Neural cell (in vitro differentiated cells): Measurements from ENCODE around the gene MVK. TPM values are rescaled to one million over a fixed set of nuclear protein-coding genes. Genes with fewer than 3 reads are reported as not detected.

Experiments
- H2AFZ ChIP-seq: fragments of 200-600, 300-800 bp; sonication (generic), shearing (Covaris generic); 2 replicates; pipeline ENCODE4 v1.6.0; 2014; ENCODE audit warnings: low read depth, mild to moderate bottlenecking, antibody characterized with exemption, low read length, moderate library complexity
- H3F3A ChIP-seq: fragments of 200-600 bp; shearing (Covaris generic); 2 replicates; pipeline ENCODE4 v1.6.1; 2016; ENCODE audit warnings: mild to moderate bottlenecking, moderate library complexity, mixed read lengths, antibody characterized with exemption, low read length; ENCODE audit not compliant: insufficient read depth, poor library complexity, severe bottlenecking
- H3K27ac ChIP-seq: fragments of 200-600, 300-800 bp; sonication (generic), shearing (Covaris generic); 2 replicates; pipeline ENCODE4 v1.5.1; 2014; ENCODE audit warnings: mild to moderate bottlenecking, low read length, moderate library complexity
- H3K27me3 ChIP-seq: fragments of 300-800, 200-600 bp; sonication (generic), shearing (Covaris generic); 2 replicates; pipeline ENCODE4 v1.6.0; 2014; ENCODE audit warnings: mild to moderate bottlenecking, low read depth, low read length, moderate library complexity; ENCODE audit not compliant: insufficient read depth
- H3K36me3 ChIP-seq: fragments of 300-800, 200-600 bp; sonication (generic), shearing (Covaris generic); 2 replicates; pipeline ENCODE4 v1.5.1; 2014; ENCODE audit warnings: mild to moderate bottlenecking, antibody characterized with exemption, low read length, moderate library complexity; ENCODE audit not compliant: insufficient read depth
- H3K4me2 ChIP-seq: fragments of 300-800, 200-600 bp; sonication (generic), shearing (Covaris generic); 2 replicates; pipeline ENCODE4 v1.6.0; 2014; ENCODE audit warnings: mild to moderate bottlenecking, low read length
- H3K4me3 ChIP-seq: fragments of 300-800, 200-600 bp; sonication (generic), shearing (Covaris generic); 2 replicates; pipeline ENCODE4 v1.5.1; 2014; ENCODE audit warnings: mild to moderate bottlenecking, low read length, moderate library complexity
- H3K79me2 ChIP-seq: fragments of 200-600 bp; shearing (Covaris generic); replicated peaks from 2 replicates; pipeline ENCODE4 v1.6.0; 2014; ENCODE audit warnings: mild to moderate bottlenecking, low read length, moderate library complexity; ENCODE audit not compliant: insufficient read depth
- H3K9ac ChIP-seq: fragments of 300-800, 200-600 bp; sonication (generic), shearing (Covaris generic); 2 replicates; pipeline ENCODE4 v1.6.1; 2016; ENCODE audit warnings: mild to moderate bottlenecking, low read length, mixed read lengths
- H3K9me2 ChIP-seq: fragments of 200-600 bp; shearing (Covaris generic); 2 replicates; pipeline ENCODE4 v1.6.1; 2016; ENCODE audit warnings: mild to moderate bottlenecking, low read length, mixed read lengths; ENCODE audit not compliant: insufficient read depth
- H3K9me3 ChIP-seq: fragments of 200-600, 300-800 bp; sonication (generic), shearing (Covaris generic); 2 replicates; pipeline ENCODE4 v1.6.1; 2016; ENCODE audit warnings: mild to moderate bottlenecking, mixed run types, low read length, moderate library complexity, mixed read lengths
- H4K20me1 ChIP-seq: fragments of 200-600 bp; shearing (Covaris generic); 2 replicates; pipeline ENCODE4 v1.6.1; 2016; ENCODE audit warnings: mild to moderate bottlenecking, mixed run types; ENCODE audit not compliant: insufficient read depth
- CTCF ChIP-seq: fragments of 450-650 bp; IDR thresholded peaks from 2 replicates; pipeline ENCODE4 v1.5.1; 2014; ENCODE audit warnings: antibody characterized with exemption, mild to moderate bottlenecking, moderate library complexity; ENCODE audit not compliant: poor library complexity, severe bottlenecking
- EP300 ChIP-seq: fragments of 450-650 bp; conservative IDR thresholded peaks from 2 replicates; pipeline ENCODE4 v1.6.1; 2014; ENCODE audit warnings: antibody characterized with exemption, mild to moderate bottlenecking, moderate library complexity; ENCODE audit not compliant: poor library complexity, severe bottlenecking
- EZH2 ChIP-seq: fragments of 200-600, 300-800 bp; shearing (Covaris generic), sonication (generic); IDR thresholded peaks from 2 replicates; pipeline ENCODE4 v1.6.1; 2014; ENCODE audit warnings: antibody characterized with exemption, low read length, borderline replicate concordance, mild to moderate bottlenecking; ENCODE audit not compliant: insufficient read depth, poor library complexity, severe bottlenecking
- MXI1 ChIP-seq: fragments of 450-650 bp; conservative IDR thresholded peaks from 2 replicates; pipeline ENCODE4 v1.6.1; 2014; ENCODE audit warnings: antibody characterized with exemption, mild to moderate bottlenecking; ENCODE audit not compliant: poor library complexity, severe bottlenecking
- POLR2AphosphoS5 ChIP-seq: IDR thresholded peaks from 2 replicates; pipeline ENCODE4 v1.6.1; 2012
- REST ChIP-seq: IDR thresholded peaks from 2 replicates; pipeline ENCODE4 v1.6.1; 2012; ENCODE audit warnings: borderline replicate concordance
- TAF1 ChIP-seq: IDR thresholded peaks from 2 replicates; pipeline ENCODE4 v1.6.1; 2012; ENCODE audit warnings: low read depth
- polyA plus RNA-seq: library from polyadenylated mRNA; depleted of rRNA; stranded (reverse); fragments of >200 nt; gene quantifications from 2 replicates; pipeline ENCODE4 v1.2.3, GENCODE V29; 2014

Gene MVK
- polyA plus RNA-seq, 1 donor from 2014 or later: 45.7 TPM

GRCh38 chr12:109605599-109606228 lies 32.1 kb downstream of the MVK start:
- Histone ChIP-seq H3K9me3 (no peaks in the 10 kb centered on the region), H4K20me1 (no peaks in the 10 kb centered on the region), H3K27ac (no peak overlapping the region), H3K4me3 (no peak overlapping the region), H3K9ac (peak overlapping the region; percentile 39), H3K27me3 (no peaks in the 10 kb centered on the region), H3K36me3 (no peaks in the 10 kb centered on the region), H3K79me2 (no peaks in the 10 kb centered on the region), H2AFZ (no peak overlapping the region), H3K9me2 (no peaks in the 10 kb centered on the region), H3K4me2 (no peak overlapping the region), H3F3A (no peaks in the 10 kb centered on the region)
- no peak for TF ChIP-seq REST
- no peak for TF ChIP-seq EZH2
- TF ChIP-seq MXI1: no peak
- no peak for TF ChIP-seq CTCF
- no peak for TF ChIP-seq TAF1
- TF ChIP-seq EP300: no peak

GRCh38 chr12:109606320-109607028 lies 32.9 kb downstream of the MVK start:
- Histone ChIP-seq H3K4me3 (peak overlapping the region; percentile 44), H3K4me2 (peak overlapping the region; percentile 63), H3K27me3 (no peaks in the 10 kb centered on the region), H3F3A (no peaks in the 10 kb centered on the region), H3K9me3 (no peaks in the 10 kb centered on the region), H4K20me1 (no peaks in the 10 kb centered on the region), H3K9me2 (no peaks in the 10 kb centered on the region), H3K36me3 (no peaks in the 10 kb centered on the region), H3K79me2 (no peaks in the 10 kb centered on the region), H2AFZ (no peak overlapping the region), H3K27ac (peak overlapping the region; percentile 20), H3K9ac (peak overlapping the region; percentile 39)
- TF ChIP-seq MXI1 (no peak), POLR2AphosphoS5 (peak; percentile 34), EP300 (peak; percentile 12), CTCF (no peak), EZH2 (no peak)
